ENCODE measurements around the gene CLK2. TPM values are rescaled to one million over a fixed set of nuclear protein-coding genes. Genes with fewer than 3 reads are reported as not detected.

Gene CLK2
- total RNA-seq, 2 experiments from 2014 or later = 81.4 to 86.6 TPM

DNA sequence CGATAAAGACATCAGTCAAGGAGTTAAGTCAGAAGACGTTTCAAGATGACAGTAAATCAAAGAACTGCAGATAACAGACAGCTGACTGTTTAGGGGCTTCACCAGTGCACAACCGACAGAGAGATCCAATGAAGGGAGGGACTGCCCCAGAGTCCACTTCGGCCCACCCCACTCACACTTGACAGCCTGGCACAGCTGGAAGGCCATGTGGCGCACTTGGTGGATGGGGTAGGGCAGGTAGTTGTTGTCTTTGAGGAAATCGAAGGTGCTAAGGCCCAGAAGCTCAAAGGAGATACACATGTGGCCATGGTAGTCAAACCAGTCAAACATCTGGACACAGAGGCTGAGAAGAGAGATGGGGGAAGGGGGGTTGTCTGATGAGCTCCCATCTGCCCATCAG is 6.8 kb downstream of the CLK2 start:
- CTCF ChIA-PET = interaction anchor here (1.1 to 4.4 kb wide), 4 partner anchors 9 to 73 kb away, joined by 5 to 25 read pairs (median 5); no protein-coding TSS in a partner anchor
- intact Hi-C loops (cut with DNase I, micrococcal nuclease) = no loop called here
- Mint-ChIP-seq H3K36me3 (ENCODE audit: low read depth) (peaks cover 86% of the 10 kb centered on the region), H3K4me3 (no peak overlapping the region), H3K9me3 (ENCODE audit: low read depth) (no peaks in the 10 kb centered on the region), H3K27me3 (no peaks in the 10 kb centered on the region), H3K4me1 (peaks cover 21% of the 10 kb centered on the region), H3K27ac (peak overlapping the region; percentile 47)
- no peak for DNase-seq
- POLR2A ChIA-PET = interaction anchor here (0.6 kb wide), 1 partner anchor 17 kb away, joined by 3 read pairs; no protein-coding TSS in a partner anchor
- no peak for ATAC-seq

DNA sequence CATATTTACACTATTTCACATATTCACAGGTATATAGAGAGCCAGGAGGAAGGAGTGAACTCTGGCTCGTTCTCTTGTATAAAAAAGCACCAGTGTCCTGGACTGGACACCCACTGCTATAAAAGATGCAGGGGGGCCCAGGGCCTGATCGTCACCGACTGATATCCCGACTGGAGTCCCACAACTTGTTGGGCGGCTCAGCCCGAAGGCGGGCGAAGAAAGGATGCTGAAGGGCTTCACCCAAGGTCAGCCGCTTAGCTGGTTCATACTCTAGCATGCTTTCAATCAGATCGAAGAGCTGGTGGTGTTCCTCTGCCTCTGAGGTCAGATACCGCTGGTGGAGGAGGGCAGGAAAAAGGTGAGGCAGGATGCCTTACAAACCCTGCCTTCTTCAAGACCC is 10.2 kb downstream of the CLK2 start:
- Mint-ChIP-seq H3K4me1 (peaks cover 27% of the 10 kb centered on the region), H3K27ac (peak overlapping the region; percentile 91), H3K27me3 (no peaks in the 10 kb centered on the region), H3K36me3 (ENCODE audit: low read depth) (peaks cover 76% of the 10 kb centered on the region), H3K4me3 (no peak overlapping the region), H3K9me3 (ENCODE audit: low read depth) (no peaks in the 10 kb centered on the region)
- ATAC-seq (no peak), DNase-seq (no peak)
- POLR2A ChIA-PET = interaction anchor here (0.6 to 1.1 kb wide), 2 partner anchors 10 to 13 kb away, joined by 3 to 5 read pairs; no protein-coding TSS in a partner anchor
- CTCF ChIA-PET = interaction anchor here (0.9 to 4.4 kb wide), 3 partner anchors 9 to 38 kb away, joined by 3 to 25 read pairs (median 13); partner anchors contain the start of gene CLK2
- intact Hi-C loops (cut with DNase I, micrococcal nuclease) = loop anchor here (2.0 to 5.0 kb wide), 4 partner anchors 44 to 789 kb away; partner anchors contain the start of genes FDPS (in 1 of the 2), LAMTOR2 (in 1 of the 2), RIT1 (in 1 of the 2) and UBQLN4 (in 1 of the 2)

- peaks cover 27% of the 10 kb centered on the region for H3K4me1 Mint-ChIP-seq
- ChIA-PET POLR2A (interaction anchor here (1.0 to 1.8 kb wide), 4 partner anchors 11 to 67 kb away, joined by 3 to 10 read pairs (median 3); partner anchors contain the start of genes CLK2 and FDPS), CTCF (interaction anchor here (0.7 to 4.4 kb wide), 5 partner anchors 10 to 326 kb away, joined by 3 to 47 read pairs (median 3); partner anchors contain the start of genes CLK2 and FDPS)
- peaks cover 73% of the 10 kb centered on the region for H3K36me3 Mint-ChIP-seq (ENCODE audit: low read depth)
- ATAC-seq (peak; percentile 95), DNase-seq (peak; percentile 93)
- intact Hi-C loops (cut with DNase I, micrococcal nuclease) = loop anchor here (1.0 to 5.0 kb wide), 9 partner anchors 11 to 790 kb away; partner anchors contain the start of genes CLK2 (in 2 of the 2), FDPS (in 2 of the 2), LAMTOR2 (in 1 of the 2) and RIT1 (in 1 of the 2)
- H3K9me3 Mint-ChIP-seq (ENCODE audit: low read depth) = no peaks in the 10 kb centered on the region
- H3K27ac Mint-ChIP-seq = peak within 1 kb of the TSS; percentile 91
- no peaks in the 10 kb centered on the region for H3K27me3 Mint-ChIP-seq
- H3K4me3 Mint-ChIP-seq = peak within 1 kb of the TSS; percentile 98
These were observed 11.2 kb downstream of the CLK2 start, which contains the start of gene SCAMP3 for GRCh38 chr1:155261852-155262673. SCAMP3 (minus strand) TSS chr1:155262360; CDS start chr1:155262151, 209 bp downstream.

GRCh38 chr1:155261493-155261851 is 11.8 kb downstream of the CLK2 start:
- H3K4me1 Mint-ChIP-seq = peaks cover 27% of the 10 kb centered on the region
- peaks cover 74% of the 10 kb centered on the region for H3K36me3 Mint-ChIP-seq (ENCODE audit: low read depth)
- H3K27me3 Mint-ChIP-seq = no peaks in the 10 kb centered on the region
- ATAC-seq (peak; percentile 56), DNase-seq (peak; percentile 53)
- ChIA-PET POLR2A (interaction anchor here (0.5 to 1.8 kb wide), 7 partner anchors 10 to 281 kb away, joined by 3 to 10 read pairs (median 3); partner anchors contain the start of genes CLK2 and FDPS), CTCF (interaction anchor here (0.5 to 4.4 kb wide), 7 partner anchors 10 to 696 kb away, joined by 3 to 47 read pairs (median 4); partner anchors contain the start of genes CLK2 and FDPS)
- H3K9me3 Mint-ChIP-seq (ENCODE audit: low read depth) = no peaks in the 10 kb centered on the region
- intact Hi-C loops (cut with DNase I, micrococcal nuclease) = loop anchor here (5.0 kb wide), 3 partner anchors 46 to 791 kb away; partner anchors contain the start of genes FDPS (in 1 of the 2), LAMTOR2 (in 1 of the 2), UBQLN4 (in 1 of the 2) and ZBTB7B (in 1 of the 2)
- H3K27ac Mint-ChIP-seq = peak overlapping the region; percentile 91
- peak overlapping the region; percentile 98 for H3K4me3 Mint-ChIP-seq

DNA sequence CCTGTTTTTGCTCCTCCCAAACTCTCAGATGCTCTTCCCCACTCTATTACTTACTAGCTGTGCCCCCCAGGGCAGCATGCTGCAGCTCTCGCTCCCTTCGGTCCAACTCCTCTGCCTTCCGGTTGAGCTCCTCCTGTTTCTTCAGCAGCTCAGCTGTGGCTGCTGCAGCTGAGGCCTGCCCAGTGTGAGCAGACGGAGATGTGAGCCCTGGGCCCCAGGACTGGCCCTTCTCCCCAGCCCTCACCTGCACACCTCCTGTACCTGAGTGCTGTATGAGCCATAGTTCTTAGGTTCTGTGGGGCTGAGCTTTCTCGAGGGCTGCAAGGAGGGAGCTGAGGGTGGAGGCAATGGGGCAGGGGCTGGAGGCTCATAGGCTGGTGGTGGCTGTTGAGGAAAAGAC is 13.0 kb downstream of the CLK2 start:
- H3K36me3 Mint-ChIP-seq (ENCODE audit: low read depth) = peaks cover 69% of the 10 kb centered on the region
- H3K4me1 Mint-ChIP-seq = peaks cover 34% of the 10 kb centered on the region
- H3K4me3 Mint-ChIP-seq = peak overlapping the region; percentile 98
- POLR2A ChIA-PET = interaction anchor here (0.8 to 2.1 kb wide), 3 partner anchors 9 to 63 kb away, joined by 4 to 7 read pairs (median 4); partner anchors contain the start of gene CLK2
- intact Hi-C loops (cut with DNase I, micrococcal nuclease) = loop anchor here (5.0 kb wide), 3 partner anchors 47 to 792 kb away; partner anchors contain the start of genes FDPS (in 1 of the 2), LAMTOR2 (in 1 of the 2), UBQLN4 (in 1 of the 2) and ZBTB7B (in 1 of the 2)
- no peaks in the 10 kb centered on the region for H3K9me3 Mint-ChIP-seq (ENCODE audit: low read depth)
- DNase-seq (no peak), ATAC-seq (no peak)
- no peaks in the 10 kb centered on the region for H3K27me3 Mint-ChIP-seq
- CTCF ChIA-PET = interaction anchor here (0.6 to 4.4 kb wide), 8 partner anchors 9 to 1197 kb away, joined by 3 to 47 read pairs (median 4); no protein-coding TSS in a partner anchor
- H3K27ac Mint-ChIP-seq = peak overlapping the region; percentile 91

DNA sequence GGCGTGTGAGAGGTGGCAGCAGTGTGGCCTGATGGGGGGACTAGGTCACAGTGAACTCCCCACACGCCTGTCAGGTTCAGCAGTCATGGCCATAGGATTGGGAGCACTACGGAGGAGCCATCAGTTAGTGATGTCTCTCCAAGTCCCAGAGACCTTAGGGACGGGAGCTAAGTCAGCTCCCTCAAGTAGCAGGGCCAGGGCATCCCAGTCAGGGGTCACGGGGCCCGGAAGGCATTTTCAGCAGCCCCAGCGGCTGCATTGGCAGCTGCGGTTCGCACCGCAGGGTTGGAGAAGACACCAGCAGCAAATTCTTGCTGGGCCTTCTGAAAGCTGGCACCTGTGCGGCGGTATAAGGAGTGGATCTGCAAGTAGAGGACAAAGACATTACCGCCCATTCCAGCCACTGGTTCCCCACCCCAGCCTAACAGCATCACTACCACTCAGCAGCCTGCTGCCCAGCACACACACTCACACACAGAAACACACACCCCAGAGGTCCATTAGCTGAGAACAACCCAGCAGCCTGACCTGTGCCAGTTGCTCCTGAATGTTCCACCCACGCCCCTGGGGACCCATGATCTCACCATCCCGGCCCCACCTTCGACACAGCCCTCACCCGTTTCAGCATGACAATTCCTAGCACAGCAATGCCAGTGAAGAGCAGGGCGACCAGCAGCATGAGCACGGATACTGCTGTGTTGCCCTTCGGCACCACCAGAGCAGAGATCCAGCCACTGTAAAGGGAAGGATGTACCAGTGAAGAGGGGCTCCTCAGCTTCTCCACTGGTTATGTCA is 17.0 kb downstream of the CLK2 start:
- no peaks in the 10 kb centered on the region for H3K9me3 Mint-ChIP-seq (ENCODE audit: low read depth)
- H3K4me1 Mint-ChIP-seq = peaks cover 34% of the 10 kb centered on the region
- H3K36me3 Mint-ChIP-seq (ENCODE audit: low read depth) = peaks cover 33% of the 10 kb centered on the region
- peak overlapping the region; percentile 73 for H3K4me3 Mint-ChIP-seq
- intact Hi-C loops (cut with DNase I, micrococcal nuclease) = no loop called here
- DNase-seq (no peak), ATAC-seq (no peak)
- ChIA-PET POLR2A (interaction anchor here (1.3 kb wide), 2 partner anchors 16 to 17 kb away, joined by 3 read pairs; partner anchors contain the start of gene CLK2), CTCF (interaction anchor here (0.7 to 1.1 kb wide), 2 partner anchors 31 to 331 kb away, joined by 3 read pairs; no protein-coding TSS in a partner anchor)
- H3K27me3 Mint-ChIP-seq = no peaks in the 10 kb centered on the region
- H3K27ac Mint-ChIP-seq = peak overlapping the region; percentile 76

DNA sequence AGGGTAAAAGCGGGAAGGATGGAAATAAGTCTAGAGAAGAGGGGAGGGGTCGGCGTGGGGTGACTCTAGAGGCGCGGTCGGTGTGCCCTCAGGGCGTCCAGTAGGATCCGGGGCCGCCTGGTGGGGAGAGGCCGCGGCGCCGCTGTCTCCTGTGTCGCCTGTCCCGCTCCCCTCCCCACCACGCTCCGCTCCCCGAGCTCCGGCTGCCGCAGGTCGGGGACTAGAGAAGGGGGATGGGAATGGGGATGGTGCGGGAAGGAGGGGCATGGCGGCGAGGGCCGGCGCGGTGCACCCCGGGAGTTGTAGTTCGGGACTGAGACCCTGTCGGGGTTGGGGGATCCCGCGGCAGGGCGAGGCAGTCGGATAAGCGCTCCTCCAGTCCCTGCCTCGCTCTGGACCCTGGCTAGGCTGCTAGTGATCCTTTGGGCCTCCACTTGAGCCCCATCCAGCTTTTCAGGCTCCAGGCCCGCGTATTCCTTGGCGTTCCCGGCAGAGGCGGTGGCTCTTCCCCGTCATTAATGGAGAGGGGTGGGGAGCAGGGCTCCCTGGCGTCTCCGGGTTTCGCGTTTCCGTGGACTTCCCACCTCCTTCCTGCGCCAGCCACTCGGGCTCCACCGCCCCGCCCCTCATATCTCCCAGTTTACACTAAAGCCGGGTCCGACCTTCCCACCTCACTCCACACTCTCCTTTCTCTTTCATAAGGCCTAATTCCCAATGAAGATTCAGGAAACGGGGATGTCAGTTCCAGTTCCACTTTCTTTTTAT is 17.9 kb downstream of the CLK2 start, which contains the start of gene ENTREP3:
ENTREP3 (minus strand) TSS at position 241 of the 765 bp plus-strand sequence. CDS start 606 bp downstream, outside the sequence.
- ATAC-seq = peak; percentile 82
- Mint-ChIP-seq H3K9me3 (ENCODE audit: low read depth) (no peaks in the 10 kb centered on the region), H3K27ac (peak within 1 kb of the TSS; percentile 76), H3K4me3 (peak within 1 kb of the TSS; percentile 73), H3K4me1 (peaks cover 31% of the 10 kb centered on the region), H3K27me3 (no peaks in the 10 kb centered on the region), H3K36me3 (ENCODE audit: low read depth) (peaks cover 30% of the 10 kb centered on the region)
- ChIA-PET CTCF (interaction anchor here (0.9 to 1.1 kb wide), 3 partner anchors 30 to 210 kb away, joined by 3 to 4 read pairs (median 3); no protein-coding TSS in a partner anchor), POLR2A (interaction anchor here (0.6 to 1.3 kb wide), 4 partner anchors 15 to 100 kb away, joined by 3 read pairs; partner anchors contain the start of gene CLK2)
- peak; percentile 90 for DNase-seq
- intact Hi-C loops (cut with DNase I, micrococcal nuclease) = loop anchor here in 1 of 2 experiments (1.0 kb wide), 4 partner anchors 18 to 69 kb away; partner anchors contain the start of genes CLK2, FDPS and HCN3

- CTCF ChIA-PET = interaction anchor here (0.9 to 1.1 kb wide), 3 partner anchors 29 to 210 kb away, joined by 3 to 4 read pairs (median 3); no protein-coding TSS in a partner anchor
- peaks cover 26% of the 10 kb centered on the region for H3K4me1 Mint-ChIP-seq
- ATAC-seq (no peak), DNase-seq (no peak)
- H3K9me3 Mint-ChIP-seq (ENCODE audit: low read depth) = no peaks in the 10 kb centered on the region
- POLR2A ChIA-PET = interaction anchor here (0.6 to 1.3 kb wide), 2 partner anchors 15 to 100 kb away, joined by 3 read pairs; no protein-coding TSS in a partner anchor
- peaks cover 24% of the 10 kb centered on the region for H3K36me3 Mint-ChIP-seq (ENCODE audit: low read depth)
- H3K27ac Mint-ChIP-seq = peak overlapping the region; percentile 64
- no peaks in the 10 kb centered on the region for H3K27me3 Mint-ChIP-seq
- intact Hi-C loops (cut with DNase I, micrococcal nuclease) = loop anchor here in 1 of 2 experiments (1.0 kb wide), 4 partner anchors 19 to 70 kb away; partner anchors contain the start of genes CLK2, FDPS and HCN3
- H3K4me3 Mint-ChIP-seq = peak overlapping the region; percentile 73
These were observed 18.5 kb downstream of the CLK2 start for GRCh38 chr1:155254714-155255242.

DNA sequence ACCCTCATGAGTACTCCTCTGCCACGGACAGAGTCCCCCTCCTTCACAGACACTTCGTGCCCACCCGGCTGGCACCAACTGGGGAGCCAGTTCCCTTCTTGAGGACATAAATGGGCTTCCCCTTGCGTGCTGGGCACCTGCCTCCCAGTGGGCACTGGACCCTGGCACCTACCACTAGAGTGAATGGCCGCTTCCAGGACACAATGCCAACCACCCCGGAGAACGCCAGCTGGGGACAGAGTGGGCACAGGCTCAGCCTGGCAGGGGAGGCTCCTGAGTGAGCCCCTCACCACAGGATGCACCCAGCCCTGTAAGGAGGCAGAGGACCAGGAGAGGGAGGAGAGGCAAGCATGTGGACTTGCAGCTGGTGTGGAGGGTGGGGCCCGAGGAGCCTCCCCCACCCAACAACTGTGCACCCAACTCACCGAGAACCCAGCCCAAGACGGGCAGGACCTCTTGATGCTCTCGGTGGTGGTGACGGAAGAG is 19.0 kb downstream of the CLK2 start:
- CTCF ChIA-PET = no interaction called here
- peaks cover 22% of the 10 kb centered on the region for H3K36me3 Mint-ChIP-seq (ENCODE audit: low read depth)
- intact Hi-C loops (cut with DNase I, micrococcal nuclease) = no loop called here
- DNase-seq (no peak), ATAC-seq (no peak)
- peak overlapping the region; percentile 64 for H3K27ac Mint-ChIP-seq
- POLR2A ChIA-PET = no interaction called here
- peak overlapping the region; percentile 73 for H3K4me3 Mint-ChIP-seq
- peaks cover 26% of the 10 kb centered on the region for H3K4me1 Mint-ChIP-seq
- no peaks in the 10 kb centered on the region for H3K9me3 Mint-ChIP-seq (ENCODE audit: low read depth)
- no peaks in the 10 kb centered on the region for H3K27me3 Mint-ChIP-seq

Measured in activated CD4-positive, alpha-beta T cell treated with anti-CD3 and anti-CD28 coated beads for 36 hours (primary cell).